Spinal cord (tissue), 10 donors: ENCODE data around the gene SF3B6. TPM values are rescaled to one million over a fixed set of nuclear protein-coding genes. Genes with fewer than 3 reads are reported as not detected.
A peak's percentile ranks its signal among the peaks of the same experiment; 100 is the strongest.

Source experiments
- DNase-seq, 6 donors: peaks; one replicate each; pipeline versions ENCODE4 v3.0.0 to v3.0.0-alpha.2; 2013 to 2015; ENCODE audit warnings: low spot score in 6 of 6, low read depth in 4 of 6
- H3K27ac ChIP-seq: one replicate; pipeline ENCODE4 v1.5.1; 2013; ENCODE audit warnings: low read depth, low read length, control low read depth
- H3K27me3 ChIP-seq: one replicate; pipeline ENCODE4 v1.6.1; 2013; ENCODE audit warnings: low read length; ENCODE audit not compliant: control insufficient read depth, insufficient read depth
- H3K36me3 ChIP-seq: one replicate; pipeline ENCODE4 v1.6.1; 2013; ENCODE audit warnings: low read length; ENCODE audit not compliant: control insufficient read depth, insufficient read depth
- H3K4me1 ChIP-seq: one replicate; pipeline ENCODE4 v1.6.1; 2013; ENCODE audit warnings: low read length; ENCODE audit not compliant: control insufficient read depth, insufficient read depth
- H3K4me3 ChIP-seq: one replicate; pipeline ENCODE4 v1.5.1; 2013; ENCODE audit warnings: low read depth, low read length, control low read depth
- H3K9me3 ChIP-seq: one replicate; pipeline ENCODE4 v1.6.1; 2013; ENCODE audit warnings: low read length; ENCODE audit not compliant: control insufficient read depth, insufficient read depth
- WGBS: methylation state at CpG from one replicate; pipeline ENCODE4 v1.1.5; 2013; ENCODE audit warnings: missing lambda C conversion rate; ENCODE audit not compliant: insufficient coverage; 5-methylcytosine and 5-hydroxymethylcytosine counted together
- polyA plus RNA-seq, 2 donors: library from polyadenylated mRNA; unstranded; fragments of 120-200 nt; gene quantifications; one replicate each; pipeline ENCODE4 v1.2.1, GENCODE V29; 2013; ENCODE audit not compliant: insufficient read length in 2 of 2
- total RNA-seq, 2 donors: library from RNA; depleted of rRNA in 1 of 2; stranded (reverse); fragments of 120-200 nt in 1 of 2; fragments of >200 nt in 1 of 2; gene quantifications; one replicate each; pipeline versions ENCODE4 v1.2.3 to v1.2.4, GENCODE V29; 2013 to 2014
- donor health status: healthy.

SF3B6 gene
- total and polyA plus RNA-seq, 4 donors, result 102 to 162 (median 112) TPM

DNA sequence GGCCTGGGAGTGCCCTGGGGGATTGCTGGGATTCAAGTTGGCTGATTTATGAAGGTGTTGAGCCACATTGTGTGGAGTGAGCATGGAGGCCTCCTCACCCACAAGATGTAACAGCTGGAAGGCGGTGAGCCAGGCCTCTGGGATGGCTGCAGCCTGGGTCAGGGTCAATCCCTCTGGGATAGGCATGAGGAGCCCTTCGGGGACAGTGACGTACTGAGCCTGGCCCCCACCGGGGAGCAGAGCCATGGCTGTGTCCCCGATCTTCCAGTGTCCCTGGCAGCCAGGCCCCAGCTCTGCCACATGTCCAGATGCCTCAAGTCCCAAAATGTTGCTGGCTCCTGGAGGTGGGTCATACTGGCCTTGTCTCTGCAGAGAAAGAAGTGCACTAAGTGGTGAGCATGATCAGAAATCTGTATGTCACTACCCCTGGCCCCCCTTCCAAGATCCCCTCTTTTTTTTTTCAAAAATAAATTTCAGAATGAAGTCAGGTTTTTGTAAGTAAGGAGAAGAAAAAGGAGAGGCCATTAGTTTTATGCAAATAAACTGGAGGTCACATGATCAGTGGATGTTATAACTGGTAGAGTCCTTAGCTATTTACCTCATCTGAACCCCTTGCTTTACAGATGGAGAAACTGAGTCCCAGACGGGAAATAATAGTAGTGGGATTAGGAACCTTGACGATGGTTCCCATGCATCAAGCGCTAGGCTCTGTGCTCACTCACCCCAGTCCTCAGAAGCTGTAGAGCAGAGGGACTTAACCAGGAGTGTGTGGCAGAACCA is 6.9 kb upstream of the SF3B6 start:
- WGBS, result 88% methylated on average over 7 of the region's 8 CpGs
- Histone ChIP-seq H3K27ac (peak overlapping the region; percentile 93), H3K4me1 (peaks cover 20% of the 10 kb centered on the region), H3K27me3 (no peaks in the 10 kb centered on the region), H3K4me3 (peak overlapping the region; percentile 81), H3K9me3 (no peaks in the 10 kb centered on the region), H3K36me3 (peaks cover 18% of the 10 kb centered on the region)
- no peak for DNase-seq

DNA sequence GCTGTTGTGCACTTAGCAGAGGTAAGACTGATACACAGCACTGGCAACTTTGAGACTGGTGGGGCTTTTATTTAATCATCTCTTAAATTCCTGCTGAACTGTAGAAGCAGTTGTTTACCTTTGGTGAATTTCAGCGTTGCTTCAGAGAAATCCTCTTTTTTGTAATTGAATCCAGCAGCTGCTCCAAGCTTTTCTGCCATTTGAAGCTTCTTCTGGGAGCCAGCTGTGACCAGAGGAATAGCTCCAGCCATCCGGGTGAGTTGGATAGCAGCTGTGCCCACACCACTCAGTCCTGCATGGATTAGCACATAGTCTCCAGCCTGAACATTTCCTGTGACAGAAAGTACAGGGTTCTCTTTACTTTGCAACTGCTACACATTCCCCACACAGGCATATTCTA is 4.6 kb upstream of the SF3B6 start:
- DNase-seq, result peak in 1 of 6 donors; percentile 15
- peaks cover 31% of the 10 kb centered on the region for H3K4me1 ChIP-seq
- H3K4me3 ChIP-seq, result no peak overlapping the region
- peaks cover 13% of the 10 kb centered on the region for H3K36me3 ChIP-seq
- H3K9me3 ChIP-seq, result no peaks in the 10 kb centered on the region
- no peak overlapping the region for H3K27ac ChIP-seq
- WGBS, result 62% methylated on average over 2 of the region's 2 CpGs
- H3K27me3 ChIP-seq, result no peaks in the 10 kb centered on the region

DNA sequence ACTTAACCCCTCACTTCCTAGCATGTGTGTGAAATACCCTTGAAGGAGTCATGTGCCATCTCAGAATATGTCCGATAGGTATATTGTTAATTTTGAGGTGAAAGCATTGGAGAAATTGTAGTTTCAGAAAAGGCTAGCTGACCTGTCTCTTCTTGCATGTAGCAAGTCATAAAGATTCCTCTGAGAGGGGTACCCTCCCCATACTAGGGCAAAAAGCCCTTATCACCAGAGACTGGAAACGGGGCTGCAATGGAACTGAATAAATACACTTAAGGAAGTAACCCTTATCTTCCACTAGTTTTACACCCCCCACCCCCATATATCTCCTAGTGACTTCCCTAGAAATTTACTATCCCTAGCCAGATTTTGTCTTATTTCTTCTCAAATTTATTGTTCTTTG is 1.8 kb upstream of the SF3B6 start:
- Histone ChIP-seq H3K36me3 (peaks cover 11% of the 10 kb centered on the region), H3K9me3 (no peaks in the 10 kb centered on the region), H3K27me3 (no peaks in the 10 kb centered on the region), H3K4me1 (peaks cover 18% of the 10 kb centered on the region), H3K27ac (peak overlapping the region; percentile 94), H3K4me3 (peak overlapping the region; percentile 99)
- WGBS, result no CpG with 5 or more reads among the region's 2 CpGs
- DNase-seq, result no peak

DNA sequence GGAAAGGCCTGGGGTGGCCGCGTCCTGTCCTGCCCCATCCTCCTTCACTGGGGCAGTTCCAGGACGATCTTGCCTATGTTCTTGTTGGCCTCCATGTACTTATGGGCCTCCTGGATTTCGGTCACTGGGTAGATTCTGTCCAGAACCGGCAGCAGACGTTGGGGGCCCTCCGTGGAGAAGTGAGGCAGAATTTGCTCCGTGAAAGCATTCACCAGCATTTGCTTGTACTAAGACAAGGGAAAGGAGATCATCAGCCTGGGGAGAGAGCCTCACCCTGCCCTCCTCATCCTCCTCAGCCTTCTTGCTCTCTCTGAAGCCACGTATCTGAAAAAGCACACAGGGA is 1.4 kb upstream of the SF3B6 start:
- 28% methylated on average over 8 of the region's 9 CpGs for WGBS
- peak overlapping the region; percentile 99 for H3K4me3 ChIP-seq
- H3K36me3 ChIP-seq, result peaks cover 11% of the 10 kb centered on the region
- H3K27ac ChIP-seq, result peak overlapping the region; percentile 94
- peak in 1 of 6 donors; percentile 9 for DNase-seq
- no peaks in the 10 kb centered on the region for H3K9me3 ChIP-seq
- H3K4me1 ChIP-seq, result peaks cover 15% of the 10 kb centered on the region
- no peaks in the 10 kb centered on the region for H3K27me3 ChIP-seq

DNA sequence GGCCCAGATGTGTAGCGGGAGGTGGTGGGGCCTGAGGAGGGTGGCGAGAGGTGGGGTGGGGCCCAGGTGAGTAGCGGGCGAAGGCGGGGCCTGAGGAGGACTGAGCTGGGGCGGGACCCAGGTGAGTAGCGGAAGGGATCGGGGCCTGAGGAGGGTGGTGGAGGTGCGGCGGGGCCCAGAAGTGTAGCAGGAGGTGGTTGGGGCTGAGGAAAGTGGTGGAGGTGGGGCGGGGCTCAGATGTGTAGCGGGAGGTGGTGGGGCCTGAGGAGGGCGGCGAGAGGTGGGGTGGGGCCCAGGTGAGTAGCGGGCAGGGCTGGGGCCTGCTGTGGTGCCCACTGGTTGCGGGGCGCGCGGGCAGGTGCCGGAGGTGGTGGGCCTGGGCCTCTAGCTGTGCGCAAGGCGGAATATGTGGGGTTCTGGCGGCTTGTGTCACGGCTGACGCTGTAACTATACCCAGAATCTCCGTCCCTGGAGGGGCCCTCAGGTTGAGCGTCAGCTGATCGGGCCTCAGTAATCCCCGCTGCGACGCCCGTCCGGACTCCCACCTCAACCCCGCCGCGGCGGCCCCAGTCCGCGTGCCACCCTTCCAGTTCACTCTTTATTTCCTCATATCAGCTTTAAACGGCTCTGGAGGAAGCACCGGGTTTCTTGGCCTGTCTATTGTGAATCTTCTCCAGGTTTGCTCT is 866 bp upstream of the SF3B6 start:
- WGBS, result 2% methylated on average over 41 of the region's 41 CpGs
- H3K36me3 ChIP-seq, result peaks cover 13% of the 10 kb centered on the region
- peak overlapping the region; percentile 94 for H3K27ac ChIP-seq
- H3K4me1 ChIP-seq, result peaks cover 15% of the 10 kb centered on the region
- no peaks in the 10 kb centered on the region for H3K9me3 ChIP-seq
- no peaks in the 10 kb centered on the region for H3K27me3 ChIP-seq
- H3K4me3 ChIP-seq, result peak overlapping the region; percentile 99
- DNase-seq, result peak in 2 of 6 donors; percentile 52 to 67

DNA sequence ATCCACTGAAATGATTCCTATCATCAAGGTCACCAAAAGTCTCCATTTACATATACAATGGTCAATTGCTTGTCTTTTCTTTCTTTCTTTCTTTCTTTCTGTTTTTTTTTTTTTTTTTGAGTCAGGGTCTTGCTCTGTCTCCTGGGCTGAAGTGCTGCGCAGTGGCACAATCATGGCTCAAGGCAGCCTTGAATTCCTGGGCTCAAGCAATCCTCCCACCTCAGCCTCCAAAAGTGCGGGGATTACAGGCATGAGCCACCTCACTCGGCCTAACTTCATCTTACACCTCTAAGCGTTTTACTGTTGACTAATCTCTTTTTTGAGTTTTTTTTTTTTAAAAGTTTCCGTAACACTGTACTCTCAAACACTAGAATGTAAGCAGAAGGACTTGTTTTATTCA is 867 bp downstream of the SF3B6 start:
- Histone ChIP-seq H3K9me3 (no peaks in the 10 kb centered on the region), H3K36me3 (peaks cover 9% of the 10 kb centered on the region), H3K27ac (no peak overlapping the region), H3K27me3 (no peaks in the 10 kb centered on the region), H3K4me1 (peaks cover 15% of the 10 kb centered on the region), H3K4me3 (peak overlapping the region; percentile 99)
- WGBS, result 60% methylated on average over 1 of the region's 5 CpGs
- DNase-seq, result no peak

DNA sequence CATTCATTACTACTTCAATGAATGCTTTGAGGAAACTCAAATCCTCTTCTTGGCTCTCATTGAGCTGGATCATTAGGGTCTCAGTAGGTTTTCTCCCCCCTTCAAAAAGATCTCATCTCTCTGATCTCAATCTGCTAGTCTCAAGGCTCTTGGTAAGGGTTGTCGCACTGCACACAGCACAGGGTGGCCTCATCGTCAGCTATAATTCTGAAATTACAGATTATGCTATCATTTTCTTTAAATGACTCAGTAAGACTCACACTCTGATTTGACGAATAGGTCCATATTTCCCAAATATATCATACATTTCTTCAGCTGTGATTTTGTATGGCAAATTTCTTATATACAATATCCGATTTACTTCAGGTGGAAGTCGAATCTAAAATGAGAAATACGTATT is 2.3 kb downstream of the SF3B6 start:
- H3K4me1 ChIP-seq, result peaks cover 15% of the 10 kb centered on the region
- no peak for DNase-seq
- no peak overlapping the region for H3K27ac ChIP-seq
- H3K27me3 ChIP-seq, result no peaks in the 10 kb centered on the region
- no CpG with 5 or more reads among the region's 6 CpGs for WGBS
- no peaks in the 10 kb centered on the region for H3K9me3 ChIP-seq
- H3K36me3 ChIP-seq, result peaks cover 13% of the 10 kb centered on the region
- H3K4me3 ChIP-seq, result no peak overlapping the region

DNA sequence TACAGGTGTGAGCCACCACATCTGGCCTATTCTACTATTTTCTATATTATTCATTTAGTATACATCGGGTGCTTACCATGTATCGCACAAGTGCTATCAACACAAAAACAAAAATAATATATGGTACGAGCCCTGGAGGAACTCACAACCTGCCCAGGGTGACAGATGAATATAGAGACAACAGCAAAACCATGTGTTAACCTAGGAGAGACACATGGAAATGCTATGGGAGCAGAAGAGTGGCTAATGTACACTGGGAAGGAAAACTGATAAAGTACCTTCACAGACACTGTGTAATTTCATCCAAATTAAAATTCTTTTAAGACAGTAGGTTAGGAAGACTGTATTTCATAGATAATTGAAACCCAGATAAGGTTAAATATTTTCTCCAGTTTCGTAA is 3.9 kb downstream of the SF3B6 start:
- no peaks in the 10 kb centered on the region for H3K27me3 ChIP-seq
- H3K4me3 ChIP-seq, result no peak overlapping the region
- H3K9me3 ChIP-seq, result no peaks in the 10 kb centered on the region
- H3K4me1 ChIP-seq, result peaks cover 11% of the 10 kb centered on the region
- peaks cover 18% of the 10 kb centered on the region for H3K36me3 ChIP-seq
- WGBS, result no CpG with 5 or more reads among the region's 4 CpGs
- DNase-seq, result no peak
- no peak overlapping the region for H3K27ac ChIP-seq

DNA sequence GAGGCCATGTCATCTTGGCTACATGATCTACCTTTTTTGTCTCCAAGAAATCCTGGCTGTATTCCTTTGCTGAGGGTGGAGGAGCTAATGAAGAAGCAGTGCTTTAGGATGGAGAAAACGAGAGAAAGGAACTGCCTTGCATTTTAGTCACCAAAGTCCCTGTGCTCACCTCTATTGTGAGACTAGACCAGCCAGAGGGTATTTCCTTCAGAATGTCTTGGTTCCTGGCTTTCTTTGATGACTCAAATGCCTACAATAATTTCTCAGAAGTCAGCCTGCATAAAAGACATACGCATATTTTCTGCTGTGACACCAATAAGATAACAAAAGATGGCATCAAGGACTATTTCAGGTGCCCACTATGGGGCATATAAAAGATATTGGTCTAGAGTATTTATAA is 10.8 kb downstream of the SF3B6 start:
- H3K27ac ChIP-seq, result no peak overlapping the region
- peaks cover 25% of the 10 kb centered on the region for H3K36me3 ChIP-seq
- no peaks in the 10 kb centered on the region for H3K4me1 ChIP-seq
- H3K27me3 ChIP-seq, result no peaks in the 10 kb centered on the region
- no peaks in the 10 kb centered on the region for H3K9me3 ChIP-seq
- no peak overlapping the region for H3K4me3 ChIP-seq
- 100% methylated on average over 1 of the region's 2 CpGs for WGBS
- no peak for DNase-seq
